Right renal pelvis (tissue), 4 donors: ENCODE data around the gene WDR47. TPM values are rescaled to one million over a fixed set of nuclear protein-coding genes. Genes with fewer than 3 reads are reported as not detected.

ENCODE experiments used
- DNase-seq, 4 donors: peaks; one replicate each; pipeline ENCODE4 v3.0.0-alpha.2; 2013; ENCODE audit warnings: low read depth in 4 of 4, low spot score in 3 of 4, missing footprints in 1 of 4
- polyA plus RNA-seq, 4 donors: library from polyadenylated mRNA; unstranded; fragments of 120-200 nt; gene quantifications; one replicate each; pipeline ENCODE4 v1.2.1, GENCODE V29; 2013; ENCODE audit not compliant: insufficient read length in 4 of 4

Gene WDR47
- 10 to 100 TPM; 12.8 to 15.7 (median 14.9) TPM for polyA plus RNA-seq

- peak; percentile 75 to 86 (median 79) for DNase-seq
Measured at GRCh38 chr1:109041621-109042468, at the start of gene WDR47. TSS of gene WDR47 (minus strand) at chr1:109042102. CDS start at chr1:109023512, 18,590 bp downstream.

- no peak for DNase-seq
Measured at GRCh38 chr1:109091078-109091838, 49.4 kb upstream of the WDR47 start.

- DNase-seq = peak; percentile 82 to 89 (median 86)
Measured at GRCh38 chr1:109090196-109091077, 48.5 kb upstream of the WDR47 start, which contains the start of gene TMEM167B. TSS of gene TMEM167B (plus strand) at chr1:109090764. CDS start at chr1:109090873, 109 bp downstream.

GRCh38 chr1:109089242-109090015, 47.5 kb upstream of the WDR47 start:
- DNase-seq = no peak

GRCh38 chr1:109084563-109085517, 42.9 kb upstream of the WDR47 start:
- no peak for DNase-seq

- no peak for DNase-seq
Measured at GRCh38 chr1:109083923-109084322, 42.0 kb upstream of the WDR47 start.

GRCh38 chr1:109083501-109083900, 41.6 kb upstream of the WDR47 start:
- DNase-seq = no peak

GRCh38 chr1:109080441-109081082, 38.7 kb upstream of the WDR47 start:
- DNase-seq = no peak

GRCh38 chr1:109079240-109079622, 37.3 kb upstream of the WDR47 start:
- DNase-seq = no peak

- no peak for DNase-seq
Measured at GRCh38 chr1:109078317-109078716, 36.4 kb upstream of the WDR47 start.

- peak; percentile 85 to 93 (median 89) for DNase-seq
Measured at GRCh38 chr1:109075531-109076490, 33.9 kb upstream of the WDR47 start, which contains the start of gene TAF13. TSS of gene TAF13 (minus strand) at chr1:109076003. CDS start at chr1:109075947, 56 bp downstream.

GRCh38 chr1:109069294-109069693, 27.4 kb upstream of the WDR47 start:
- DNase-seq = no peak

GRCh38 chr1:109067883-109068282, 26.0 kb upstream of the WDR47 start:
- no peak for DNase-seq

GRCh38 chr1:109065137-109065536, 23.2 kb upstream of the WDR47 start:
- no peak for DNase-seq

- DNase-seq = no peak
Measured at GRCh38 chr1:109061183-109061582, 19.3 kb upstream of the WDR47 start.

GRCh38 chr1:109060707-109061106, 18.8 kb upstream of the WDR47 start:
- no peak for DNase-seq

- no peak for DNase-seq
Measured at GRCh38 chr1:109059026-109059425, 17.1 kb upstream of the WDR47 start.
